HepG2 (cell line): ENCODE results near the gene ATP13A4. TPM values are rescaled to one million over a fixed set of nuclear protein-coding genes. Genes with fewer than 3 reads are reported as not detected.

Experiments
- ATAC-seq: fragments of 200-7000 bp; cut with Tn5 transposase; 3 replicates; pipeline ENCODE4 v1.9.1; 2020; ENCODE audit warnings: mild to moderate bottlenecking, moderate library complexity
- BruUV-seq: library from RNA; stranded (reverse); fragments of 400-500 nt; replicated peaks from 2 replicates; lab custom pipeline; 2021; lab: Mats Ljungman, UMichigan
- CTCF ChIA-PET: fragments of 300-600 bp; formaldehyde crosslinking; extraction: SDS; loops from one replicate; lab custom pipeline; 2021; ENCODE audit warnings: low total read pairs, inconsistent platforms, low intra/inter-chr PET ratio; lab: Yijun Ruan, JAX
- POLR2A ChIA-PET: fragments of 350-600 bp; sonication (Branson Sonifier 250); formaldehyde crosslinking; loops from one replicate; lab custom pipeline; 2020; ENCODE audit warnings: antibody characterized with exemption, inconsistent platforms; lab: Yijun Ruan, JAX
- DNase-seq: peaks from one replicate; pipeline ENCODE4 v3.0.0-alpha.2; 2015; ENCODE audit warnings: low spot score
- FAIRE-seq: peaks from 3 replicates; lab custom pipeline; 2011; peaks lifted over from hg19 to GRCh38; lab: Jason Lieb, UNC
- H2AFZ ChIP-seq: one replicate; pipeline ENCODE4 v1.6.1; 2011; ENCODE audit warnings: low read length, inconsistent platforms
- H3K27ac ChIP-seq: fragments of 300-600 bp; 3 replicates; pipeline ENCODE4 v1.8.0; 2011; ENCODE audit warnings: mixed run types, mild to moderate bottlenecking, mixed read lengths, low read length, inconsistent platforms; ENCODE audit not compliant: insufficient read depth; ENCODE audit errors: extremely low read length
- H3K27me3 ChIP-seq, 2 experiments: fragments of 200-600 bp in 1 of 2; 2 replicates in 1 of 2; 3 replicates in 1 of 2; pipeline versions ENCODE4 v1.6.0 to v1.8.0; 2011; ENCODE audit warnings: low read length in 2 of 2, mild to moderate bottlenecking in 2 of 2, moderate library complexity in 2 of 2, inconsistent platforms in 1 of 2; ENCODE audit not compliant: insufficient read depth in 2 of 2, control insufficient read depth in 1 of 2
- H3K36me3 ChIP-seq, 2 experiments: fragments of 200-600 bp in 1 of 2; replicated peaks in 1 of 2; 2 replicates in 1 of 2; 3 replicates in 1 of 2; pipeline versions ENCODE4 v1.5.1 to v1.8.0; 2011; ENCODE audit warnings: low read length in 2 of 2, inconsistent platforms in 1 of 2; ENCODE audit not compliant: insufficient read depth in 2 of 2, control insufficient read depth in 1 of 2
- H3K4me1 ChIP-seq: 2 replicates; pipeline ENCODE4 v1.5.1; 2012; ENCODE audit warnings: low read length, inconsistent platforms; ENCODE audit not compliant: insufficient read depth
- H3K4me2 ChIP-seq: 2 replicates; pipeline ENCODE4 v1.6.0; 2011; ENCODE audit warnings: low read depth, low read length, inconsistent platforms
- H3K4me3 ChIP-seq, 3 experiments: fragments of 200-600 bp in 1 of 3; sonication (generic), shearing (Covaris generic) in 1 of 3; replicated peaks in 1 of 3; 2 replicates each; pipeline ENCODE4 v1.5.1; 2011 to 2016; ENCODE audit warnings: low read length in 3 of 3, inconsistent platforms in 2 of 3, low read depth in 2 of 3, mild to moderate bottlenecking in 2 of 3, control low read depth in 1 of 3, mixed read lengths in 1 of 3; ENCODE audit not compliant: insufficient read depth in 1 of 3
- H3K79me2 ChIP-seq: one replicate; pipeline ENCODE4 v1.6.1; 2011; ENCODE audit warnings: low read length, inconsistent platforms; ENCODE audit not compliant: insufficient read depth
- H3K9ac ChIP-seq: 2 replicates; pipeline ENCODE4 v1.6.0; 2011; ENCODE audit warnings: mild to moderate bottlenecking, low read depth, low read length, inconsistent platforms; ENCODE audit not compliant: insufficient read depth
- H3K9me3 ChIP-seq: 2 replicates; pipeline ENCODE4 v1.5.1; 2012; ENCODE audit warnings: mild to moderate bottlenecking, low read length
- H4K20me1 ChIP-seq: 2 replicates; pipeline ENCODE4 v1.6.0; 2011; ENCODE audit warnings: inconsistent platforms, mild to moderate bottlenecking, low read length, moderate library complexity; ENCODE audit not compliant: insufficient read depth
- FOXK1 ChIP-seq: sonication (generic); formaldehyde crosslinking; IDR thresholded peaks from 2 replicates; pipeline ENCODE4 v1.4.0; 2020; ENCODE audit warnings: low read depth, missing genetic modification reagents, borderline replicate concordance
- HDAC1 ChIP-seq: sonication (generic); formaldehyde crosslinking; IDR thresholded peaks from 2 replicates; pipeline ENCODE4 v1.5.1; 2020; ENCODE audit warnings: mild to moderate bottlenecking, missing genetic modification reagents
- HNF1A ChIP-seq, 2 experiments: sonication (generic) in 1 of 2; formaldehyde crosslinking in 1 of 2; IDR thresholded peaks; 2 replicates each; pipeline versions ENCODE4 v1.4.0 to v1.6.1; 2016 to 2020; ENCODE audit warnings: borderline replicate concordance in 1 of 2, low read depth in 1 of 2, mild to moderate bottlenecking in 1 of 2, missing genetic modification reagents in 1 of 2
- HOXA3 ChIP-seq: sonication (generic); formaldehyde crosslinking; IDR thresholded peaks from 2 replicates; pipeline ENCODE4 v1.5.0; 2020; ENCODE audit warnings: missing genetic modification reagents
- MAFF ChIP-seq: IDR thresholded peaks from 2 replicates; pipeline ENCODE4 v1.6.1; 2011; ENCODE audit warnings: low read depth, low read length, improper control_type of control experiment
- NFRKB ChIP-seq: fragments of 450-650 bp; IDR thresholded peaks from 2 replicates; pipeline ENCODE4 v1.6.1; 2017
- POGZ ChIP-seq: sonication (generic); formaldehyde crosslinking; IDR thresholded peaks from 2 replicates; pipeline ENCODE4 v1.4.0; 2020; ENCODE audit warnings: mild to moderate bottlenecking, missing genetic modification reagents
- POLR2A ChIP-seq, 2 experiments: IDR thresholded peaks; 2 replicates each; pipeline ENCODE4 v1.6.1; 2011; ENCODE audit warnings: low read depth in 2 of 2, low read length in 2 of 2, mild to moderate bottlenecking in 1 of 2, moderate library complexity in 1 of 2; ENCODE audit not compliant: insufficient read depth in 1 of 2
- RFX3 ChIP-seq: IDR thresholded peaks from 2 replicates; pipeline ENCODE4 v1.6.1; 2016; ENCODE audit warnings: missing biosample characterization, missing genetic modification reagents
- RORA ChIP-seq: sonication (generic); formaldehyde crosslinking; IDR thresholded peaks from 2 replicates; pipeline ENCODE4 v1.5.0; 2020; ENCODE audit warnings: mild to moderate bottlenecking, missing genetic modification reagents, moderate library complexity
- TRIM24 ChIP-seq: sonication (generic); formaldehyde crosslinking; IDR thresholded peaks from 2 replicates; pipeline ENCODE4 v1.8.0; 2022; ENCODE audit warnings: mild to moderate bottlenecking, missing genetic modification reagents
- ZFYVE20 ChIP-seq: sonication (generic); formaldehyde crosslinking; IDR thresholded peaks from 2 replicates; pipeline ENCODE4 v1.8.0; 2023; ENCODE audit warnings: low read depth, mild to moderate bottlenecking, moderate library complexity, missing genetic modification reagents, borderline replicate concordance
- ZNF207 ChIP-seq: fragments of 450-650 bp; IDR thresholded peaks from 2 replicates; pipeline ENCODE4 v1.6.1; 2016; ENCODE audit warnings: antibody characterized with exemption, borderline replicate concordance
- ZNF230 ChIP-seq: sonication (generic); formaldehyde crosslinking; IDR thresholded peaks from 2 replicates; pipeline ENCODE4 v1.4.0; 2020; ENCODE audit warnings: mild to moderate bottlenecking, missing genetic modification reagents
- ZNF337 ChIP-seq: sonication (generic); formaldehyde crosslinking; IDR thresholded peaks from 2 replicates; pipeline ENCODE4 v1.5.1; 2020; ENCODE audit warnings: missing genetic modification reagents, low read depth, mild to moderate bottlenecking, borderline replicate concordance
- ZNF451 ChIP-seq: sonication (generic); formaldehyde crosslinking; IDR thresholded peaks from 2 replicates; pipeline ENCODE4 v1.5.0; 2020; ENCODE audit warnings: mild to moderate bottlenecking, missing genetic modification reagents
- whole genome bisulfite sequencing: methylation state at CpG from one replicate; pipeline ENCODE4 v1.1.6; 2017; ENCODE audit warnings: low lambda C conversion rate; 5-methylcytosine and 5-hydroxymethylcytosine counted together
- in situ Hi-C: cut with HindIII; loops from 2 replicates; pipeline ENCODE4 v1.10.0; 2017; ENCODE audit warnings: low pct_unique_long_range_greater_than_20kb; ENCODE audit not compliant: extremely low pct_ligation_motif_present
- intact Hi-C: fragments of 100-400 bp; cut with micrococcal nuclease; formaldehyde crosslinking; loops from one replicate; pipeline ENCODE4 v1.10.0; 2022; ENCODE audit not compliant: unreplicated experiment
- polyA plus RNA-seq, 8 experiments: library from polyadenylated mRNA; depleted of rRNA in 3 of 8; stranded (reverse) in 7 of 8; unstranded in 1 of 8; fragments of >200 nt; fragmentation: Illumina TruSeq in 4 of 8; extraction: Trizol in 4 of 8; gene quantifications; 2 replicates each; pipeline versions ENCODE4 v1.2.1 to v1.2.3, GENCODE V29; 2011 to 2016; ENCODE audit warnings: low read depth in 4 of 8, missing spikeins in 1 of 8, mixed read lengths in 1 of 8; ENCODE audit not compliant: insufficient read depth in 1 of 8
- total RNA-seq, 5 experiments: library from RNA; depleted of rRNA; stranded (reverse); fragments of >200 nt; fragmentation: Illumina TruSeq; extraction: Trizol; gene quantifications; 2 replicates each; pipeline ENCODE4 v1.2.3, GENCODE V29; 2016; ENCODE audit warnings: low read depth in 1 of 5
- TF ChIP-seq, protein P1 (sequence below): sonication (generic); formaldehyde crosslinking; IDR thresholded peaks from 2 replicates; pipeline ENCODE4 v1.8.1; 2023; ENCODE audit warnings: mild to moderate bottlenecking, missing genetic modification reagents, borderline replicate concordance

ATP13A4 gene
- total and polyA plus RNA-seq, 2 of the 13 experiments (the other 11 are each of a cell fraction or from before 2014, with no cell fraction given): 0.01 to 0.07 TPM

- Histone ChIP-seq H3K27me3 (peaks cover 0 to 3% of the 10 kb centered on the region in 2 experiments; a peak in 1 of 5 replicates), H3K9ac (no peak overlapping the region), H4K20me1 (no peaks in the 10 kb centered on the region), H3K4me2 (no peak overlapping the region), H2AFZ (no peak overlapping the region), H3K9me3 (no peaks in the 10 kb centered on the region), H3K36me3 (no peaks in the 10 kb centered on the region), H3K27ac (no peak overlapping the region), H3K4me3 (no peak overlapping the region), H3K4me1 (no peaks in the 10 kb centered on the region), H3K79me2 (no peaks in the 10 kb centered on the region)
- no TSS peak for BruUV-seq
- CTCF ChIA-PET: interaction anchor here (1.9 kb wide), 1 partner anchor 1007 kb away, joined by 7 read pairs; no protein-coding TSS in a partner anchor
- TF ChIP-seq ZNF207: no peak
- no peak for TF ChIP-seq HNF1A (IDR thresholded peaks at IDR 0.05; ENCODE audit: low read depth)
- no peak for TF ChIP-seq HNF1A (CRISPR knock-in tag; IDR thresholded peaks at IDR 0.05; ENCODE audit: borderline replicate concordance)
- TF ChIP-seq HOXA3 (CRISPR knock-in tag): no peak
- TF ChIP-seq ZNF451: no peak
- no peak for TF ChIP-seq MAFF
- no peak for TF ChIP-seq ZNF230
- no peak for TF ChIP-seq HDAC1 (CRISPR knock-in tag)
- no peak for TF ChIP-seq TRIM24 (CRISPR knock-in tag)
- TF ChIP-seq ZFYVE20: no peak
- TF ChIP-seq RFX3: no peak
- TF ChIP-seq, protein P1, sequence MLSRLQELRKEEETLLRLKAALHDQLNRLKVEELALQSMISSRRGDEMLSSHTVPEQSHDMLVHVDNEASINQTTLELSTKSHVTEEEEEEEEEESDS (CRISPR knock-in tag): no peak
- no peak for TF ChIP-seq POLR2A (IDR thresholded peaks at IDR 0.05; ENCODE audit: insufficient read depth in 1 of 2, low read depth in 2 of 2, low read length in 2 of 2)
- TF ChIP-seq NFRKB: no peak
- TF ChIP-seq RORA: no peak
- TF ChIP-seq ZNF337 (CRISPR knock-in tag): no peak
- no peak for TF ChIP-seq POGZ (CRISPR knock-in tag)
- TF ChIP-seq FOXK1 (CRISPR knock-in tag): no peak
- intact Hi-C loops (no loop called here), in situ Hi-C loops (loop anchor here (5.0 to 25.0 kb wide), 4 partner anchors 111 to 1011 kb away; no protein-coding TSS in a partner anchor)
- ATAC-seq (no peak), FAIRE-seq (no peak), DNase-seq (no peak)
- POLR2A ChIA-PET: no interaction called here
- 11% methylated on average over 4 of the region's 4 CpGs for WGBS
These were observed 18.9 kb upstream of the ATP13A4 start for GRCh38 chr3:193573403-193574191.
